ENCODE data around the gene SPACA1. TPM values are rescaled to one million over a fixed set of nuclear protein-coding genes. Genes with fewer than 3 reads are reported as not detected.
A peak's percentile ranks its signal among the peaks of the same experiment; 100 is the strongest.
"Not testable (repeated sequence)": the region's sequence is repeated elsewhere in the genome, so short reads cannot be mapped to it uniquely, and the experiment has no call there.

SPACA1 gene, protein sequence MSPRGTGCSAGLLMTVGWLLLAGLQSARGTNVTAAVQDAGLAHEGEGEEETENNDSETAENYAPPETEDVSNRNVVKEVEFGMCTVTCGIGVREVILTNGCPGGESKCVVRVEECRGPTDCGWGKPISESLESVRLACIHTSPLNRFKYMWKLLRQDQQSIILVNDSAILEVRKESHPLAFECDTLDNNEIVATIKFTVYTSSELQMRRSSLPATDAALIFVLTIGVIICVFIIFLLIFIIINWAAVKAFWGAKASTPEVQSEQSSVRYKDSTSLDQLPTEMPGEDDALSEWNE
- not detected for total RNA-seq

DNA sequence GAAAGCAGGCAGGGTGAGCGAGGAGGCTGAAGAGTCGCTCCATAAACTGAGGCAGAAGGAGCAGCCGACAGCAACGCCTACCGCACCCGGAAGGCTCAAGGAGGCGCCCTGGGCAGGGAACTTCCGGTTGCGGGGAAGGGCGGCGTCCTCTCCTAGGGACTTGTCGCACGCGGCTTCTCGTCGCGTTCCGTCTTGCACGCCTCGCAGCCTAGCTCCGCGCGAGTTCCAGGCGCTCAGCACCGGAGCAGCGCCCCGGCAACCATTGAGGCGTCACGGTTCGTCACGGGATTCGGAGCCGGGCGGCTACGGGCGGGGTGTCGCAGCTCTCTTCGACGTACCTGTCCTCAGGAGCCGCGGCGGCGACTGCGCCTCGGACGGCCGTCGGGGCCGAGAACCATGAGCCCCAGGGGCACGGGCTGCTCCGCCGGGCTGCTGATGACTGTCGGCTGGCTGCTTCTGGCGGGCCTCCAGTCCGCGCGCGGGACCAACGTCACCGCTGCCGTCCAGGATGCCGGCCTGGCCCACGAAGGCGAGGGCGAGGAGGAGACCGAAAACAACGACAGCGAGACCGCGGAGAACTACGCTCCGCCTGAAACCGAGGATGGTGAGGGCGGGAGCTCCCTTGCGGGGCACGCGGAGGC, at the start of gene SPACA1:
Gene SPACA1 (plus strand): TSS at position 332 of the 641 bp plus-strand sequence. CDS start 65 bp downstream, at position 397.
- DNase-seq (ENCODE audit: low spot score) (no peak), ATAC-seq (no peak)

DNA sequence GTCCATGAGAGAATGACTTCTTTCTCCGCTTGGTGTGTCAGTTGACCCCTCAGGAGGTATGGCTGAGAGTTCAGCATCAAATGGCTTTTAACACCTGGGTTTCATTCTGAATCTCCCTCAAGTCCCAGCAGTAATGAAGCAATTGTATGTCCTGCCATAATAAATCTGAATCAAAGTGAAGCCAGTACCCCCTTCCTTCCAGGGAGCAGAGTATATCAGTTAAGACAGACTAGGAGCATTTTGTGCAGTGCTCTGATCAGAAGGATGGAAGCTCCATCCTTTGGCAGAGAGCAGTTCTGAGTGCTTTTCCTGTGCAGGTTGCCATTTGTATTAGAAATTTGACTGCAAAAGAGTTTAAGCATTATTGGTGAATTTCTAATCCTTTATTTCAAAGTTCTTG, 46.9 kb upstream of the SPACA1 start:
- DNase-seq (ENCODE audit: low spot score) (no peak), ATAC-seq (no peak)

- ATAC-seq: not testable (repeated sequence)
Observed at GRCh38 chr6:88001279-88001678, 46.4 kb upstream of the SPACA1 start.

GRCh38 chr6:88004707-88005106, 42.9 kb upstream of the SPACA1 start:
- DNase-seq (ENCODE audit: low spot score) (no peak), ATAC-seq (peak; percentile 69)

More at GRCh38 chr6:88001279-88001678, 46.4 kb upstream of the SPACA1 start:
- DNase-seq (ENCODE audit: low spot score): not testable (repeated sequence)

- ATAC-seq (no peak), DNase-seq (ENCODE audit: low spot score) (no peak)
Observed at GRCh38 chr6:88006557-88006956, 41.1 kb upstream of the SPACA1 start.

GRCh38 chr6:88008411-88008810, 39.2 kb upstream of the SPACA1 start:
- no peak for ATAC-seq
- no peak for DNase-seq (ENCODE audit: low spot score)

GRCh38 chr6:88008831-88009231, 38.8 kb upstream of the SPACA1 start:
- ATAC-seq (no peak), DNase-seq (ENCODE audit: low spot score) (no peak)

DNA sequence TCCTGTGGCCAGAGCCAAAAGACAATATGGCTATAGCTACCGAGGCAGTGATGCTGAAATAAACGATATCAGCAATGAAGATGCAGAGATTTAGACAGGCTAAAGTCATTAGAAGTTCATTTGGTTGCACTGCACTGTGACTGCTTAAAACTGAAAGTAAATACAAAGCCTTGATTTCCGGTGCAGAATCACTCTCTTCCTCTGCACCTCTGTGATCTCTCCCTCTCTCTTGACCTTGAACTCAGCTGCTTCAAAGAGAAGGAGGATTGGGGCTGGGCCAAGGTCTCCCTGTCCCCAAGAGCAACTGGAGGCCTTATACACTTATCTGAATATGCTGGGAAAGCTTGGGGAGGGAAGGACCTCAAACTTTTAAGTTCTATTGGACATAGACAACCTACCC, 34.6 kb upstream of the SPACA1 start:
- DNase-seq (ENCODE audit: low spot score) (no peak), ATAC-seq (peak; percentile 23)

DNA sequence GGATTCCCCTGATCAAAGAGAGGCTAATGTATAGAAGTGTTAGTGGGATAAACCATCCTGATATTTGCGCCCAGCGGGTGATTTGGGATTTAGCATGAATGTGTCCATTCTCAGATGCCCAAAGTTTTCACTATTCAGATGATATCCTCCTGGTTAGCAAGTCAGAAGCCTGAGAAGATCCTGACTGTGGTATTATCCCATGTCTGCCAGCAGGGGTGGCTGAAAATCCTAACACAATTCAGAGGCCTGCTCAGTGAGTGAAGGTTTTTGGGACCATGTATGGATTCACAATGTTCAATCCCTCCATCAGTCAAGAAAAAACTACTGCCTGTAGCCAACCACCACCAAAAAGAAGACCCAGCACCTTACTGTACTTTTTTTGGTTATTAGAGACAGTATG, 34.1 kb upstream of the SPACA1 start:
- DNase-seq (ENCODE audit: low spot score) (no peak), ATAC-seq (no peak)

GRCh38 chr6:88020439-88020838, 27.2 kb upstream of the SPACA1 start:
- DNase-seq (ENCODE audit: low spot score) (no peak), ATAC-seq (no peak)

DNA sequence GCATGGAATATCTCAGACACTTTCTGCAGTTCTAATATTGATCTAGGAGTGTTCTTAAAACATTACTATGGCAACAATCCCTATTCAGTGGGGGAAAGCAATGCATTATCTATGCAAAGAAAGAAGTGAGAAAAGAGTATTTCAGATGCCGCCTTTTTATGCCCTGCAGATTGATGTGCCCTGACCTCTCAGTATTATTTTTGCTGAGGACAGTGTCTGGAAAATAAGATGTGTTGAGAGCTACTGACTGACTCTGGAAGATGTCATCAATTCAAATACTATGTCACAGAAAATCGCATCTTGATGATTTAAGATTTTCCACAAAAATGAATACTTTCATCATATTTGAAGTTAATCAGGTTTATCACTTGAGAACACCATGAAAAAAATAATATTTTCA, 22.9 kb upstream of the SPACA1 start:
- DNase-seq (ENCODE audit: low spot score) (no peak), ATAC-seq (no peak)

DNA sequence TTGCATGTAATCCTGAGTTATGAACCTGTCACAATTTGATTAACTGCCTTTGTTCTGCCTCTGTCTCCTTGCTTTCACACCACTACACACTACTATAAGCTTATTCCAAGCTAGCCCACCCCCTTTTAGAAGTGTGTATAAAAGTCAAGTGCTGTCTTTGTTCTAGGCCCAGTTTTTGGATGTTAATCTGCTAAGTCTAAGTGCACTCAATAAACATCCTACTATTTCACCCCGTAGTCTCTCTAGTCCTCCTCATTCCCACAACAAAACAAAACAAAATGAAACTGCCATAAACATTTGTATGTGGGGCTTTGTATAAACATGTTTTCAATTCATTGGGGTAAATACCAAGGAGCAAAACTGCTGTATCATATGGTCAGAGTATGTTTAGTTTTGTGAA, 16.1 kb upstream of the SPACA1 start:
- ATAC-seq (no peak), DNase-seq (ENCODE audit: low spot score) (no peak)

DNA sequence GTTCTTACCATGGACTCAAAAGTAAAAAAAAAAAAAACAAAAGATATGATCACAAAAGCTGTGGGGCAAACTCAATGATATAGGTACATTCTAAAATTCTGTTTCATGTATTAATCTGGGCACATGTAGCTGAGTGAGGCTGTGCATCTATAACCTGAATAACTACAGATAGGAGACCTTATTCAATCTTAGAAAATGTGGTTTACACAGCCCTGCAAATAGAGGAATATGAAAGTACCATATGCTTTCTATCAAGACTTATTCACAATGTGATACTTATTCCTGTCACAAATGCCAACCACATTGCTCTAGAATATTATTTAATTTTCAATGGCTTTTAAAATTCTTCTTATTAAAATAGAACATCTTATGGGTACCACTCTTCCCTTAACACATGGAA, 3.1 kb upstream of the SPACA1 start:
- ATAC-seq (no peak), DNase-seq (ENCODE audit: low spot score) (no peak)

GRCh38 chr6:88045521-88046136, 2.0 kb upstream of the SPACA1 start:
- ATAC-seq: no peak
- DNase-seq (ENCODE audit: low spot score): no peak

DNA sequence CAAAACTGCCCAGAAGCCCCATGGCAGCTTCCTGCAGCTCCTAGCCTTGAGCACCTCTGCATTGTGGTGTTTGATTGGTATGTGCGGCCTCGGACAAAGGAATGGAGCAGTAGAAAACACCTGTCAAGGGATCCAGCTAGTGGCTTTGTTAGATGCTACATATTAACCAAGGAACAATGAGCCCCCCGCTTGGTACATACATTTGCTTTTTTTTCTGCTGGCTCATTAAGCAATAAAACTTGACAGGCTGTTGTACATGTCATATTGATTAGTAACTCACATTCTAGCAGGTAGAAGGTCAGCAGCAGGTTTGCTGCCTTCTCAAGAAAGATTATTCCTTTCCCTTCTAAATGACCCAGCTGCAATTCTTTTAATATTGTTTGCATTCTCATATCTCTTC, 937 bp downstream of the SPACA1 start:
- ATAC-seq (no peak), DNase-seq (ENCODE audit: low spot score) (no peak)

DNA sequence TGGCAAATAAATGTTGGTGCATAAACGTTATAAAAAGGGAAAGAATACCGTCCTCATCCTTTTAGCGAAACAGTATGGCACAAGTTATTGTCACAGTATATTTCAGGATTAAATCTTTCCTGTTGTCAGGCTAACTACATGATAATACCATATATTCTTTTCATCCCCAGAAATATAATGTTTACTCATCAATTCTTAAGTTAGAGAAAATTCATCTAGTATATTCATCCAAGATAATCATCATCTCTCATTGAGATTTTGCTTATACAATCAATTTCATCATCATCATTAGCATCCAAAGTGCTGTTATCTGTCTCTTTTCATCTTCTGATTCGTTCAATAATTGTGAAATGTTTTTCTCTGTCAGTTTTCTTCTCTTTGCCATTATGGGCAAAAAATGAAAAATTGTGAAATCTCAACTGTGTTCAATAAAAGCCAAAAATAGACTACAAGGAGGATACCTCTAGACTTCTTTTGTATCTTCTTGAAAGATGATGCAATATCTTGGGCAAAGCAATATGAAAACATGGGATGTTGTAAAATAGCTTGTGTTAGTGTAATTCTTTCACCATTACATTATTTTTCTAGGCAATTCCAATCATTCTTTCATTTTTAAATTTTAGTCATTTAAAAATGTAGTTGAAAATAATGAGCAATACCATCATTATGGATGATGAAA, 2.6 kb downstream of the SPACA1 start:
- DNase-seq (ENCODE audit: low spot score): no peak
- no peak for ATAC-seq

DNA sequence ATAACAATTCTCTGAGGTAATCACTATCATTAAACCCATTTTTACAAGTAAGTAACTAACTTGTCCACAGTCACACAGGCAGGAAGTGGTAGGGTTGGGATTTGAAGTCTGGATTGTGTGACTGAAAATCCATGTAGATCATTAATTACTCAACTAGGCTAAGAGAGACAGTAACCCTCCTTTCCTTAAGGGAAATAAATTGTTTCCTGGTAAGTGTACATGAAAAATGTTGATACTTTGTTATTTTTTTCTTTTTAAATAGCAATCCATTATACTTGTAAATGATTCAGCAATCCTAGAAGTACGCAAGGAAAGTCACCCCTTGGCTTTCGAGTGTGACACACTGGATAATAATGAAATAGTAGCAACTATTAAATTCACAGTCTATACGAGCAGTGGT, 11.6 kb downstream of the SPACA1 start:
- ATAC-seq (no peak), DNase-seq (ENCODE audit: low spot score) (no peak)

DNA sequence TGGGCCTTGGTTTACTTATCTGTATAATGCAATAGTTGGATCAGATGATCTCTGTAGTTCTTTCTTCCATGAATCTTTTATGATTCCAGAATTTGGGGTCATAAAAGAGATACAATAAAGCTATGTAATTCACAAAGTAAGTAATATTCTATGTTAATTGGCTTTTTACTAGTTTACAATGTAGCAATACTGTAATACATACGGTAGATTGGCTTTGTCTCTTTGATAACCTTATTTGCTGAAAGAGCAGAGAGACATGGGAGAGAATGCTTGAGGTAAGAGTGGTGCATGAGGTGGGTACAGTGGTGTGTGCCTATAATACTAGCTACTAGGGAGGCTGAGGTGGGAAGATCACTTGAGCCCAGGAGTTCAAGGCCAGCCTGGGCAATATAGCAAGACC, 14.7 kb downstream of the SPACA1 start:
- DNase-seq (ENCODE audit: low spot score) (no peak), ATAC-seq (no peak)

DNA sequence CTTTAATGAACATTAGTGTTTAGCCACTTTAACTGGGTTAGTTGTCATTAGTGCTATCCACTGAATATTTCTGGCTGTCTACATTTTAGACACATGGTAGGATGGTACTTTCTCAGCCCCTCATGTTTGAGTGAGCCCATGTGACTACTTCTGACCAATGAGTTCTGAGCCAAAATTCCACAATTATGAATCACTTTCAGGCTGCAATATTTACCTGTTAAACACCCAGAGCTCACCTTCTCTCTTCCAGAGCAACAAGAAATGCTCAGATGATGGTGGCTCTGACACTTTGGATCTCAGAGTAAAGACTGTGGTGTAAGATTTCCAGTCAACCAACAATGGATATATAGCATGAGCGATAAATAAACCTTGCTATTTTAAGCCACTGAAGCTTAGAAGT, 24.8 kb downstream of the SPACA1 start:
- DNase-seq (ENCODE audit: low spot score): no peak
- ATAC-seq: no peak

GRCh38 chr6:88074791-88075190, 27.1 kb downstream of the SPACA1 start:
- DNase-seq (ENCODE audit: low spot score): no peak
- no peak for ATAC-seq

- DNase-seq (ENCODE audit: low spot score) (no peak), ATAC-seq (no peak)
Observed at GRCh38 chr6:88077305-88077704, 29.7 kb downstream of the SPACA1 start.

DNA sequence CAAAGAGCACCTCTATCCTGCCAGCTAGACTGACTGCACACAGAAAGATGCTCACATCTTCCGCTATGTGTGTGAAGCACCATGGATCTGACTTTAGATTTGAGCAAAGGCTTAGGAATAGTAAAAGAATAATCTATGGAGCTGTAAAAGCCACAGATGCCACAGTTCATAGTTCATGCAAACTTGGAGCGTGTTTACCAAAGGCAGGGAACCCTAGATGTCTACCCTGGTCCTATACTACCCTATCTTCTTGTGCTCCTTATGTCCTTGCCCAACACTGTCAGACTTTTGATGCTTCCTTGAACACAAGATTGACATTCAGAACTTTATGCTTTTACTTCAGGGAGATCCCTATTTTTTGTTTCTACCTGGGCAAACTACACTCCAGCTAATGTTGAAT, 39.2 kb downstream of the SPACA1 start:
- DNase-seq (ENCODE audit: low spot score) (no peak), ATAC-seq (no peak)
